Measurements from ENCODE around the gene APMAP.

APMAP gene

GRCh38 chr20:24963672-24964505, 28.7 kb downstream of the APMAP start:
- DNase-seq: no peak

GRCh38 chr20:24962510-24962909, 30.0 kb downstream of the APMAP start:
- DNase-seq: no peak

- DNase-seq: no peak
Measured at GRCh38 chr20:24962182-24962492, 30.4 kb downstream of the APMAP start.

GRCh38 chr20:24961384-24962181, 31.0 kb downstream of the APMAP start:
- DNase-seq: no peak

GRCh38 chr20:24960861-24961260, 31.7 kb downstream of the APMAP start:
- DNase-seq: no peak

GRCh38 chr20:24960302-24960801, 32.2 kb downstream of the APMAP start:
- DNase-seq: no peak

GRCh38 chr20:24959591-24960301, 32.8 kb downstream of the APMAP start:
- no peak for DNase-seq

- no peak for DNase-seq
Measured at GRCh38 chr20:24958506-24959385, 33.8 kb downstream of the APMAP start.

GRCh38 chr20:24957326-24958016, 35.1 kb downstream of the APMAP start:
- no peak for DNase-seq

GRCh38 chr20:24956001-24956841, 36.3 kb downstream of the APMAP start:
- DNase-seq: no peak

DNA sequence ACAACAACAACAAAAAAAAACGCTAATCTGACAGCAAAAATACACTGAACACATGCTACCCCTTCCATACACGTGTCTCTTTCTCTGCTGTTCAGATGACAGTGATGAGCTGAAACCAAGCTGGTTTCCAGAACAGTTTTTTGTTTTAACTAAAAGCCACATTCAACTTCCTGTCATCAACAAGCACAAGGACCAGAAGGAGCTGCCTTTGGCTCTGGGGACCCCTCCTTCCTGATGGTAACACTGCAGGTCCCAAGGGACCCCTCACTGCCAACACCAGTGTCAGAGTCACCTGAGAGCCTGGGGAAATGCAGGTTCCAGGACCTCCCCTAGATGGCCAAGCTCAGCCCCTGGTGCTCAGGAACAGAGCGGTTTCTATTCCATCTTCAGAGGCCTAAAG, 37.5 kb downstream of the APMAP start:
- DNase-seq: no peak

DNA sequence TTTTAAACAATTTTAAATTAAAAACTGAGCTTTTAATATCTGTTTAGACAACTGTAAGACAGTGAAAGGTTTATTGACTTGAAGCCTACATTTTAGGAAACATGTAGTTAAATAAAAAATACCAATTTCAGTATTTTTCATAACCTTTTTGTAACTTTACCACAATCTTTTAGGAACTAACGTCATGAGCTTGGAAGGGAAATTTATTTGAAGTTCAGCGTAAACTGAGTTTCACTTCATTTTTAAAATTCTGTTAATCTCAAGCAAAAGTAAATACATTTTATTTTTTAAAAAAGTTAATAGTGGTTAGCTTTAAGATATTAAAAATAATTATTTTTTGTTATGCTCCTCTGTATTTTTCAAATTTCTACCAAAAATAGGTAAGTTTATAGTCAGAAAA, 38.0 kb downstream of the APMAP start:
- DNase-seq: no peak

- no peak for DNase-seq
Measured at GRCh38 chr20:24954151-24954550, 38.4 kb downstream of the APMAP start.

GRCh38 chr20:24953621-24954133, 38.9 kb downstream of the APMAP start:
- no peak for DNase-seq

- no peak for DNase-seq
Measured at GRCh38 chr20:24953209-24953575, 39.4 kb downstream of the APMAP start.

DNA sequence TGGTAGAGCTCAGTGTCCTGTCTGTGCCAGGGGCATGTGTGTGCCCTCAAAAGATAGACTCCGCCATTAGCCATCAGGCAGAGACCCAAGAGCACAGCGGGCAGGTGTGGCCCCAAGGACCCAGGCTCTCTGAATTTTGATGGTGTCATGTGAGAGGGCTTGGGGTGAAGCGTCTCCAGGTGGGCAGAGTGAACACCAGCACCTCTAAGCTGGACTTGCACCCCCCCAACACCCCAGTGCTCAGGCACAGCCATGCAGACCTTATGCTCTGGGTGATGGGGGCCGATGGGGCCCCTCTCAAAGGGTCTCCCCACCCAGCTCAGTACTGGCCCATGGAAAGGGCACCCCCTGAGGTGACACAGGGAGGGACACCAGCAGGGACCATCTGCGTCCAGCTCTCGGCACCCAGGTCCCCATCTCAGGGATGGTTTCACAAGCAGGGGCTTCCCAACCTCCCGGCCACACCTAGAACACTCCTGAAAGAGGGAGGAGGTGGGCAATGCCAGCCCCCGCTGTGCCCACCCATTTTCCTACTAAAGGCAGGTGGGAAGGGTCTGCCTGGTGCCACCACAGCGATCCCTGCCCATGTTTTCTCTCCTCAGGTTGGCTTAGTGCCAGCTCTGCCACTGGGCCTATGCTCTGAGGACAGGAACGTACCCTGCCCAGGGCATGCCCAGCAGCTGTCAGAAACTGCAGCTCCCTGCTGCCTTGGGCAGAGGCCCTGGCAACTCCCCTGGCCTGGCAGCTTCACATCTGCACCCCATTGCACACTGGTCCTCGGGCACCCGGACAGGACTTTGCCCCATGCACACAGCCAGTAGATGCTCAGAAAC, 40.0 kb downstream of the APMAP start:
- DNase-seq: no peak

DNA sequence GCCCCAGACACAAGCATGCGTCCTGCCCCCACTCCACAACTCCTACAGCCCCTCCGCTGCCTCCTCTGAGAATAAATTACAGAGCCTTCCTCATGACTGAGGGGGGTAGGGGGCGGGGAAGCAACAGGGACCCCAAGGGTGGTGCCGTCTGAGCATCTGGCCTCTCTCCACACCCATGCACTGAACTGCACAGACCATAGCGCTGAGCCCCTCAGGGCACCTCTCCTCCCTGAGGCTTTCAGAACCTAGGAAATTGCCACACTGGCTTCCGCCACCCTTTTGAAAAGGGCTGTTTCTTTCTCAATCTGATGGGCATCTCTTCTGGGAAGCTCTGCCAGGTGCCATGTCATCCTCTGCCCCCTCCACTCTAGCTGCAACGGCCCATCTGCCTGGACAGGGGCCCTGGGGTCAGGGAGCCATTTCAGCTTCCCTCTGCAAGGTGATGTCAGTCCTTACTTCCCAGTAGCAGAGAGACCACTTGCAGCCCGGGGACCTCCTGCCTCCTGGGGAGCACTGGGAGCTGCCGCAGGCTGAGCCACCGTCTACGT, 40.9 kb downstream of the APMAP start:
- DNase-seq: no peak

- no peak for DNase-seq
Measured at GRCh38 chr20:24950836-24951525, 41.6 kb downstream of the APMAP start.
